ENCODE results near the gene ART3.

- TF ChIP-seq, protein P1, sequence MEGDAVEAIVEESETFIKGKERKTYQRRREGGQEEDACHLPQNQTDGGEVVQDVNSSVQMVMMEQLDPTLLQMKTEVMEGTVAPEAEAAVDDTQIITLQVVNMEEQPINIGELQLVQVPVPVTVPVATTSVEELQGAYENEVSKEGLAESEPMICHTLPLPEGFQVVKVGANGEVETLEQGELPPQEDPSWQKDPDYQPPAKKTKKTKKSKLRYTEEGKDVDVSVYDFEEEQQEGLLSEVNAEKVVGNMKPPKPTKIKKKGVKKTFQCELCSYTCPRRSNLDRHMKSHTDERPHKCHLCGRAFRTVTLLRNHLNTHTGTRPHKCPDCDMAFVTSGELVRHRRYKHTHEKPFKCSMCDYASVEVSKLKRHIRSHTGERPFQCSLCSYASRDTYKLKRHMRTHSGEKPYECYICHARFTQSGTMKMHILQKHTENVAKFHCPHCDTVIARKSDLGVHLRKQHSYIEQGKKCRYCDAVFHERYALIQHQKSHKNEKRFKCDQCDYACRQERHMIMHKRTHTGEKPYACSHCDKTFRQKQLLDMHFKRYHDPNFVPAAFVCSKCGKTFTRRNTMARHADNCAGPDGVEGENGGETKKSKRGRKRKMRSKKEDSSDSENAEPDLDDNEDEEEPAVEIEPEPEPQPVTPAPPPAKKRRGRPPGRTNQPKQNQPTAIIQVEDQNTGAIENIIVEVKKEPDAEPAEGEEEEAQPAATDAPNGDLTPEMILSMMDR (IDR thresholded peaks at IDR 0.05) = no peak
- no peak for TF ChIP-seq EZH2 (IDR thresholded peaks at IDR 0.05; ENCODE audit: borderline replicate concordance, insufficient read depth, low read depth, low read length, poor library complexity, severe bottlenecking)
Measured at GRCh38 chr4:76059750-76060149, 14.8 kb upstream of the ART3 start.
